PC-3 (cell line): ENCODE results near the gene NSMCE1. TPM values are rescaled to one million over a fixed set of nuclear protein-coding genes. Genes with fewer than 3 reads are reported as not detected.

Experiments used
- ATAC-seq: fragments of 200-7000 bp; cut with Tn5 transposase; 2 replicates; pipeline ENCODE4 v1.9.1; 2020; ENCODE audit warnings: mild to moderate bottlenecking, moderate library complexity
- BruUV-seq: library from RNA; stranded (reverse); fragments of 400-500 nt; replicated peaks from 2 replicates; lab custom pipeline; 2021; lab: Mats Ljungman, UMichigan
- CTCF ChIA-PET: fragments of 300-600 bp; sonication (Branson Sonifier 250); formaldehyde crosslinking; loops from one replicate; lab custom pipeline; 2022; ENCODE audit warnings: antibody characterized with exemption; lab: Charles Lee
- POLR2A ChIA-PET: fragments of 300-600 bp; sonication (Branson Sonifier 250); formaldehyde crosslinking; loops from one replicate; lab custom pipeline; 2022; ENCODE audit warnings: antibody characterized with exemption; ENCODE audit not compliant: unreplicated experiment; lab: Charles Lee
- DNase-seq: peaks from one replicate; pipeline ENCODE4 v3.0.0-alpha.2; 2015
- H2AFZ ChIP-seq: fragments of 300-600 bp; sonication (generic); 2 replicates; pipeline ENCODE4 v1.6.0; 2016; ENCODE audit warnings: antibody characterized with exemption, low read length
- H3F3A ChIP-seq: fragments of 300-600 bp; sonication (generic); one replicate; pipeline ENCODE4 v1.6.0; 2017; ENCODE audit warnings: antibody characterized with exemption, low read length, control low read depth, mild to moderate bottlenecking; ENCODE audit not compliant: unreplicated experiment
- H3K27ac ChIP-seq: fragments of 300-600 bp; sonication (generic); 2 replicates; pipeline ENCODE4 v1.5.1; 2016; ENCODE audit warnings: mild to moderate bottlenecking, low read length
- H3K27me3 ChIP-seq: fragments of 300-600 bp; sonication (generic); 2 replicates; pipeline ENCODE4 v1.6.1; 2016; ENCODE audit warnings: low read length, mixed read lengths
- H3K36me3 ChIP-seq: fragments of 300-600 bp; sonication (generic); 2 replicates; pipeline ENCODE4 v1.6.1; 2016; ENCODE audit warnings: low read depth, mixed run types, low read length, mixed read lengths
- H3K4me1 ChIP-seq: fragments of 300-600 bp; sonication (generic); 2 replicates; pipeline ENCODE4 v1.5.1; 2016; ENCODE audit warnings: low read length; ENCODE audit not compliant: insufficient read depth
- H3K4me2 ChIP-seq: fragments of 300-600 bp; sonication (generic); 2 replicates; pipeline ENCODE4 v1.6.0; 2016; ENCODE audit warnings: low read length
- H3K4me3 ChIP-seq: fragments of 300-600 bp; sonication (generic); 2 replicates; pipeline ENCODE4 v1.5.1; 2016; ENCODE audit warnings: mild to moderate bottlenecking, low read length, mixed read lengths
- H3K79me2 ChIP-seq: fragments of 300-600 bp; sonication (generic); 2 replicates; pipeline ENCODE4 v1.6.1; 2017; ENCODE audit warnings: low read length, mixed read lengths
- H3K9ac ChIP-seq: fragments of 300-600 bp; sonication (generic); 2 replicates; pipeline ENCODE4 v1.6.0; 2016; ENCODE audit warnings: mild to moderate bottlenecking, low read length
- H3K9me2 ChIP-seq: fragments of 300-600 bp; sonication (generic); replicated peaks from 2 replicates; pipeline ENCODE4 v1.6.1; 2016; ENCODE audit warnings: mixed run types, low read length, mixed read lengths
- H3K9me3 ChIP-seq: fragments of 300-600 bp; sonication (generic); 2 replicates; pipeline ENCODE4 v1.6.1; 2016; ENCODE audit warnings: low read length, mixed read lengths
- H4K20me1 ChIP-seq: fragments of 300-600 bp; sonication (generic); 2 replicates; pipeline ENCODE4 v1.6.1; 2016; ENCODE audit warnings: low read length, mixed read lengths
- EZH2 ChIP-seq: fragments of 300-600 bp; sonication (generic); IDR thresholded peaks from one replicate; pipeline ENCODE4 v1.6.1; 2017; ENCODE audit warnings: antibody characterized with exemption, mild to moderate bottlenecking, low read length; ENCODE audit not compliant: unreplicated experiment
- EZH2phosphoT487 ChIP-seq: fragments of 300-600 bp; sonication (generic); IDR thresholded peaks from 2 replicates; pipeline ENCODE4 v1.6.1; 2018; ENCODE audit warnings: mild to moderate bottlenecking, antibody characterized with exemption, low read length, borderline replicate concordance
- intact Hi-C: fragments of 100-400 bp; cut with micrococcal nuclease; formaldehyde crosslinking; loops from 2 replicates; pipeline ENCODE4 v1.9.0; 2023
- total RNA-seq: library from RNA; depleted of rRNA; stranded (reverse); fragments of >200 nt; gene quantifications from 2 replicates; pipeline ENCODE4 v1.2.3, GENCODE V29; 2014
- TF ChIP-seq, protein P1 (sequence below): fragments of 300-600 bp; sonication (generic); conservative IDR thresholded peaks from 2 replicates; pipeline ENCODE4 v1.5.1; 2017; ENCODE audit warnings: antibody characterized with exemption, low read depth, mild to moderate bottlenecking, low read length

NSMCE1 gene
- total RNA-seq, 1 experiment from 2014 or later = 32.5 TPM

- Histone ChIP-seq H3K9me2 (no peaks in the 10 kb centered on the region), H3K79me2 (no peaks in the 10 kb centered on the region), H4K20me1 (no peaks in the 10 kb centered on the region), H3K27me3 (no peaks in the 10 kb centered on the region), H3K4me1 (peaks cover 8% of the 10 kb centered on the region; the same call in 1 of the 2 replicates), H3K4me3 (no peak overlapping the region), H3K4me2 (no peak overlapping the region), H3F3A (no peaks in the 10 kb centered on the region), H3K9me3 (no peaks in the 10 kb centered on the region), H2AFZ (no peak overlapping the region), H3K27ac (no peak overlapping the region), H3K9ac (no peak overlapping the region), H3K36me3 (no peaks in the 10 kb centered on the region)
- BruUV-seq = no TSS peak
- ATAC-seq (no peak), DNase-seq (no peak)
- CTCF ChIA-PET = no interaction called here
- TF ChIP-seq, protein P1, sequence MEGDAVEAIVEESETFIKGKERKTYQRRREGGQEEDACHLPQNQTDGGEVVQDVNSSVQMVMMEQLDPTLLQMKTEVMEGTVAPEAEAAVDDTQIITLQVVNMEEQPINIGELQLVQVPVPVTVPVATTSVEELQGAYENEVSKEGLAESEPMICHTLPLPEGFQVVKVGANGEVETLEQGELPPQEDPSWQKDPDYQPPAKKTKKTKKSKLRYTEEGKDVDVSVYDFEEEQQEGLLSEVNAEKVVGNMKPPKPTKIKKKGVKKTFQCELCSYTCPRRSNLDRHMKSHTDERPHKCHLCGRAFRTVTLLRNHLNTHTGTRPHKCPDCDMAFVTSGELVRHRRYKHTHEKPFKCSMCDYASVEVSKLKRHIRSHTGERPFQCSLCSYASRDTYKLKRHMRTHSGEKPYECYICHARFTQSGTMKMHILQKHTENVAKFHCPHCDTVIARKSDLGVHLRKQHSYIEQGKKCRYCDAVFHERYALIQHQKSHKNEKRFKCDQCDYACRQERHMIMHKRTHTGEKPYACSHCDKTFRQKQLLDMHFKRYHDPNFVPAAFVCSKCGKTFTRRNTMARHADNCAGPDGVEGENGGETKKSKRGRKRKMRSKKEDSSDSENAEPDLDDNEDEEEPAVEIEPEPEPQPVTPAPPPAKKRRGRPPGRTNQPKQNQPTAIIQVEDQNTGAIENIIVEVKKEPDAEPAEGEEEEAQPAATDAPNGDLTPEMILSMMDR = no peak
- TF ChIP-seq EZH2phosphoT487 (no peak), EZH2 (no peak)
- intact Hi-C loops = no loop called here
- POLR2A ChIA-PET = no interaction called here
Observed at GRCh38 chr16:27231692-27232060, 36.9 kb downstream of the NSMCE1 start.

GRCh38 chr16:27230562-27231001 lies 38.0 kb downstream of the NSMCE1 start:
- no peaks in the 10 kb centered on the region for H3K9me2 ChIP-seq
- H3K4me2 ChIP-seq = no peak overlapping the region
- ChIA-PET POLR2A (no interaction called here), CTCF (no interaction called here)
- no peak for ATAC-seq
- no peaks in the 10 kb centered on the region for H3K36me3 ChIP-seq
- BruUV-seq = no TSS peak
- no peaks in the 10 kb centered on the region for H4K20me1 ChIP-seq
- peaks cover 6% of the 10 kb centered on the region; the same call in 1 of the 2 replicates for H3K4me1 ChIP-seq
- H3K27ac ChIP-seq = no peak overlapping the region
- H2AFZ ChIP-seq = no peak overlapping the region
- TF ChIP-seq EZH2phosphoT487 (no peak), EZH2 (no peak)
- TF ChIP-seq, protein P1 = no peak
- intact Hi-C loops = no loop called here
- no peaks in the 10 kb centered on the region for H3K9me3 ChIP-seq
- H3K79me2 ChIP-seq = no peaks in the 10 kb centered on the region
- H3K4me3 ChIP-seq = no peak overlapping the region
- H3K9ac ChIP-seq = no peak overlapping the region
- DNase-seq = no peak
- H3K27me3 ChIP-seq = no peaks in the 10 kb centered on the region
- no peaks in the 10 kb centered on the region for H3F3A ChIP-seq

- Histone ChIP-seq H3F3A (no peaks in the 10 kb centered on the region), H3K79me2 (no peaks in the 10 kb centered on the region), H3K9ac (no peak overlapping the region), H3K9me3 (no peaks in the 10 kb centered on the region), H4K20me1 (no peaks in the 10 kb centered on the region), H3K36me3 (no peaks in the 10 kb centered on the region), H3K4me1 (no peaks in the 10 kb centered on the region), H2AFZ (no peak overlapping the region), H3K4me3 (no peak overlapping the region), H3K27me3 (no peaks in the 10 kb centered on the region), H3K9me2 (no peaks in the 10 kb centered on the region), H3K27ac (no peak overlapping the region), H3K4me2 (no peak overlapping the region)
- ATAC-seq (no peak), DNase-seq (no peak)
- TF ChIP-seq EZH2phosphoT487 (no peak), EZH2 (no peak)
- TF ChIP-seq, protein P1 = no peak
- BruUV-seq = no TSS peak
- POLR2A ChIA-PET = no interaction called here
- CTCF ChIA-PET = no interaction called here
- intact Hi-C loops = no loop called here
Observed at GRCh38 chr16:27229891-27230470, 38.6 kb downstream of the NSMCE1 start.
